Erythroblast (primary cell): ENCODE results near the gene HPS1.

Experiments
- GATA1 ChIP-seq: IDR thresholded peaks from 2 replicates; pipeline ENCODE4 v1.6.1; 2011; ENCODE audit warnings: low read depth, mild to moderate bottlenecking, control low read depth, low read length, moderate library complexity
- POLR2A ChIP-seq: IDR thresholded peaks from 2 replicates; pipeline ENCODE4 v1.6.1; 2011; ENCODE audit warnings: mild to moderate bottlenecking, low read length

GRCh38 chr10:98410759-98411158 is 36.0 kb downstream of the HPS1 start:
- TF ChIP-seq POLR2A (no peak), GATA1 (no peak)
